Pons (tissue), 1 donor: ENCODE data around the gene DUSP1.
A peak's percentile ranks its signal among the peaks of the same experiment; 100 is the strongest.

Source experiments
- DNase-seq: peaks from one replicate; pipeline ENCODE4 v3.0.0-alpha.2; 2016; ENCODE audit warnings: low spot score

The DUSP1 gene

GRCh38 chr5:172777881-172778814 is 7.2 kb upstream of the DUSP1 start:
- DNase-seq = no peak

- DNase-seq = no peak
Observed at GRCh38 chr5:172776235-172776594, 5.2 kb upstream of the DUSP1 start.

- no peak for DNase-seq
Observed at GRCh38 chr5:172775326-172776234, 4.6 kb upstream of the DUSP1 start.

GRCh38 chr5:172774561-172775315 is 3.7 kb upstream of the DUSP1 start:
- no peak for DNase-seq

GRCh38 chr5:172773481-172774469 is 2.8 kb upstream of the DUSP1 start:
- DNase-seq = no peak

GRCh38 chr5:172772112-172772906 is 1.3 kb upstream of the DUSP1 start:
- peak; percentile 87 for DNase-seq

GRCh38 chr5:172771439-172772111 is 580 bp upstream of the DUSP1 start:
- DNase-seq = peak; percentile 73

- DNase-seq = no peak
Observed at GRCh38 chr5:172770374-172770674, 671 bp downstream of the DUSP1 start.

- DNase-seq = peak; percentile 48
Observed at GRCh38 chr5:172769616-172770373, 1.2 kb downstream of the DUSP1 start.

GRCh38 chr5:172769342-172769615 is 1.7 kb downstream of the DUSP1 start:
- DNase-seq = no peak

- DNase-seq = peak; percentile 53
Observed at GRCh38 chr5:172768573-172769341, 2.2 kb downstream of the DUSP1 start.

GRCh38 chr5:172768098-172768572 is 2.9 kb downstream of the DUSP1 start:
- no peak for DNase-seq

- peak; percentile 91 for DNase-seq
Observed at GRCh38 chr5:172766287-172767108, 4.5 kb downstream of the DUSP1 start.

- peak; percentile 67 for DNase-seq
Observed at GRCh38 chr5:172765766-172766286, 5.2 kb downstream of the DUSP1 start.

GRCh38 chr5:172764861-172765765 is 5.9 kb downstream of the DUSP1 start:
- DNase-seq = peak; percentile 99

- DNase-seq = no peak
Observed at GRCh38 chr5:172763120-172763464, 7.9 kb downstream of the DUSP1 start.
